Mesenchymal stem cell (in vitro differentiated cells and primary cell): ENCODE data around the gene DOK5.

Experiments
- DNase-seq: peaks from one replicate; pipeline ENCODE4 v3.0.0-alpha.2; 2013
- H2AFZ ChIP-seq: one replicate; pipeline ENCODE4 v1.6.1; 2013; ENCODE audit warnings: low read depth, mild to moderate bottlenecking, control low read depth, inconsistent platforms, low read length, moderate library complexity
- H2AK5ac ChIP-seq: 2 replicates; pipeline ENCODE4 v1.6.1; 2013; ENCODE audit warnings: low read length, moderate library complexity, mild to moderate bottlenecking, inconsistent platforms; ENCODE audit not compliant: severe bottlenecking
- H2BK120ac ChIP-seq: one replicate; pipeline ENCODE4 v1.6.1; 2013; ENCODE audit warnings: low read depth, mild to moderate bottlenecking, inconsistent platforms, low read length, moderate library complexity
- H2BK12ac ChIP-seq, 2 experiments: one replicate each; pipeline ENCODE4 v1.6.1; 2013; ENCODE audit warnings: inconsistent platforms in 2 of 2, low read length in 2 of 2, mild to moderate bottlenecking in 2 of 2, moderate library complexity in 2 of 2, control low read depth in 1 of 2
- H2BK15ac ChIP-seq: one replicate; pipeline ENCODE4 v1.6.1; 2013; ENCODE audit warnings: mild to moderate bottlenecking, low read depth, inconsistent platforms; ENCODE audit not compliant: poor library complexity, severe bottlenecking
- H2BK5ac ChIP-seq: 2 replicates; pipeline ENCODE4 v1.6.1; 2013; ENCODE audit warnings: low read depth, mild to moderate bottlenecking, low read length, control low read depth, inconsistent platforms; ENCODE audit not compliant: poor library complexity, severe bottlenecking
- H3K14ac ChIP-seq, 2 experiments: one replicate each; pipeline ENCODE4 v1.6.1; 2013; ENCODE audit warnings: inconsistent platforms in 2 of 2, low read length in 2 of 2, control low read depth in 1 of 2, mild to moderate bottlenecking in 1 of 2, moderate library complexity in 1 of 2
- H3K18ac ChIP-seq, 2 experiments: one replicate each; pipeline ENCODE4 v1.6.1; 2013; ENCODE audit warnings: inconsistent platforms in 2 of 2, low read length in 2 of 2, control low read depth in 1 of 2, low read depth in 1 of 2, mild to moderate bottlenecking in 1 of 2
- H3K23ac ChIP-seq, 2 experiments: one replicate each; pipeline ENCODE4 v1.6.1; 2013; ENCODE audit warnings: inconsistent platforms in 2 of 2, low read length in 2 of 2, mild to moderate bottlenecking in 2 of 2, moderate library complexity in 2 of 2, control low read depth in 1 of 2
- H3K27ac ChIP-seq: 2 replicates; pipeline ENCODE4 v1.5.1; 2013; ENCODE audit warnings: mild to moderate bottlenecking, moderate library complexity, low read length, control low read depth, inconsistent platforms; ENCODE audit not compliant: poor library complexity, severe bottlenecking
- H3K27me3 ChIP-seq, 2 experiments: 2 replicates each; pipeline versions ENCODE4 v1.6.1 to v1.7.0; 2013; ENCODE audit warnings: low read length in 2 of 2, mild to moderate bottlenecking in 2 of 2, moderate library complexity in 2 of 2, control low read depth in 1 of 2, inconsistent platforms in 1 of 2; ENCODE audit not compliant: control insufficient read depth in 1 of 2, insufficient read depth in 1 of 2
- H3K36me3 ChIP-seq, 2 experiments: 2 replicates each; pipeline versions ENCODE4 v1.6.1 to v1.7.0; 2013; ENCODE audit warnings: low read length in 2 of 2, control low read depth in 1 of 2, inconsistent platforms in 1 of 2, low read depth in 1 of 2, mild to moderate bottlenecking in 1 of 2; ENCODE audit not compliant: insufficient read depth in 2 of 2, control insufficient read depth in 1 of 2
- H3K4ac ChIP-seq, 2 experiments: one replicate each; pipeline ENCODE4 v1.6.1; 2013; ENCODE audit warnings: inconsistent platforms in 2 of 2, low read length in 2 of 2, mild to moderate bottlenecking in 2 of 2, moderate library complexity in 2 of 2, control low read depth in 1 of 2, low read depth in 1 of 2
- H3K4me1 ChIP-seq: 2 replicates; pipeline ENCODE4 v1.6.1; 2013; ENCODE audit warnings: low read depth, low read length, control low read depth; ENCODE audit not compliant: control insufficient read depth, insufficient read depth
- H3K4me2 ChIP-seq: 2 replicates; pipeline ENCODE4 v1.6.1; 2013; ENCODE audit warnings: low read length, mild to moderate bottlenecking, inconsistent platforms; ENCODE audit not compliant: poor library complexity, severe bottlenecking
- H3K4me3 ChIP-seq, 2 experiments: 2 replicates each; pipeline versions ENCODE4 v1.5.1 to v1.7.0; 2013; ENCODE audit warnings: low read length in 2 of 2, mild to moderate bottlenecking in 2 of 2, control low read depth in 1 of 2, low read depth in 1 of 2; ENCODE audit not compliant: insufficient read depth in 1 of 2
- H3K79me1 ChIP-seq: replicated peaks from 2 replicates; pipeline ENCODE4 v1.6.1; 2013; ENCODE audit warnings: mild to moderate bottlenecking, control low read depth, low read length, inconsistent platforms; ENCODE audit not compliant: poor library complexity, severe bottlenecking
- H3K9ac ChIP-seq: 2 replicates; pipeline ENCODE4 v1.7.0; 2013; ENCODE audit warnings: mild to moderate bottlenecking, low read length, moderate library complexity
- H3K9me3 ChIP-seq: 2 replicates; pipeline ENCODE4 v1.7.0; 2013; ENCODE audit warnings: mild to moderate bottlenecking, low read length; ENCODE audit not compliant: control insufficient read depth
- H4K8ac ChIP-seq: one replicate; pipeline ENCODE4 v1.6.1; 2013; ENCODE audit warnings: inconsistent platforms, mild to moderate bottlenecking, low read length, moderate library complexity
- H4K91ac ChIP-seq: one replicate; pipeline ENCODE4 v1.6.1; 2013; ENCODE audit warnings: mild to moderate bottlenecking, low read length, inconsistent platforms
- WGBS: methylation state at CpG from one replicate; pipeline ENCODE4 v1.1.7; 2013; ENCODE audit warnings: mixed read lengths; 5-methylcytosine and 5-hydroxymethylcytosine counted together

The DOK5 gene

GRCh38 chr20:54619181-54619580 lies 143.8 kb downstream of the DOK5 start:
- H3K14ac ChIP-seq = no peak overlapping the region
- no peak overlapping the region for H3K4ac ChIP-seq
- H2BK12ac ChIP-seq = no peak overlapping the region
- H2BK120ac ChIP-seq = no peak overlapping the region
- no peak overlapping the region for H3K4me2 ChIP-seq
- 69% methylated on average over 7 of the region's 7 CpGs for WGBS
- no peak overlapping the region for H3K27ac ChIP-seq
- H3K27me3 ChIP-seq = no peaks in the 10 kb centered on the region
- no peaks in the 10 kb centered on the region for H3K4me1 ChIP-seq
- H2AK5ac ChIP-seq = no peak overlapping the region
- H4K8ac ChIP-seq = no peak overlapping the region
- H3K18ac ChIP-seq = no peak overlapping the region
- H3K9ac ChIP-seq = no peak overlapping the region
- no peak overlapping the region for H2BK5ac ChIP-seq
- H3K9me3 ChIP-seq = no peaks in the 10 kb centered on the region
- no peak overlapping the region for H2BK15ac ChIP-seq
- H3K23ac ChIP-seq = no peak overlapping the region
- H3K79me1 ChIP-seq = no peaks in the 10 kb centered on the region
- H3K4me3 ChIP-seq = no peak overlapping the region
- no peak for DNase-seq
- H4K91ac ChIP-seq = no peak overlapping the region
- no peak overlapping the region for H2AFZ ChIP-seq
- peaks cover 0 to 2% of the 10 kb centered on the region in 2 experiments for H3K36me3 ChIP-seq

DNA sequence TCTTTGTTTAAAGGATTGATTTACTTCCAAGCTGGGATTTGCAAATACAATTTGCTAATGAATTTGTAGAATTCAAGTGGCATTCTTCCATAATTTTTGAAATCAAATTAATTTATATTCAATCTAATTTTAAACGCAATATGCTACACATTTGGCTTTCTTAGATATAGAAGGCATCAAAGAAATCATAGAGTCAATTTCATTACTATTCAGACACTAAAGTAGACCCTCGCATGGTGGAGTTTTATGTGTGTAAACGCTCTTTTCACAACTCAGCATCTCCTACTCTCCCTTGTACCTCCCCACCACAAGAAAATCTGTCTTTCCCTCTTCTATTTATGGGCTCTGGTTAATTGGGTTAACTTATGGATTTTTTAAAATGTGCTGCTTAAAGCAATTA lies 144.3 kb downstream of the DOK5 start:
- Histone ChIP-seq H3K27me3 (no peaks in the 10 kb centered on the region), H3K4me1 (no peaks in the 10 kb centered on the region), H3K18ac (no peak overlapping the region), H2AFZ (no peak overlapping the region), H3K36me3 (no peaks in the 10 kb centered on the region), H3K4me3 (no peak overlapping the region), H3K9me3 (no peaks in the 10 kb centered on the region), H3K14ac (no peak overlapping the region), H2BK120ac (no peak overlapping the region), H2BK15ac (no peak overlapping the region), H3K4me2 (no peak overlapping the region), H2AK5ac (no peak overlapping the region), H3K4ac (no peak overlapping the region), H2BK5ac (no peak overlapping the region), H3K79me1 (no peaks in the 10 kb centered on the region), H4K8ac (no peak overlapping the region), H4K91ac (no peak overlapping the region), H2BK12ac (no peak overlapping the region), H3K9ac (no peak overlapping the region), H3K23ac (no peak overlapping the region), H3K27ac (no peak overlapping the region)
- DNase-seq = no peak
- WGBS = 90% methylated on average over 2 of the region's 3 CpGs

DNA sequence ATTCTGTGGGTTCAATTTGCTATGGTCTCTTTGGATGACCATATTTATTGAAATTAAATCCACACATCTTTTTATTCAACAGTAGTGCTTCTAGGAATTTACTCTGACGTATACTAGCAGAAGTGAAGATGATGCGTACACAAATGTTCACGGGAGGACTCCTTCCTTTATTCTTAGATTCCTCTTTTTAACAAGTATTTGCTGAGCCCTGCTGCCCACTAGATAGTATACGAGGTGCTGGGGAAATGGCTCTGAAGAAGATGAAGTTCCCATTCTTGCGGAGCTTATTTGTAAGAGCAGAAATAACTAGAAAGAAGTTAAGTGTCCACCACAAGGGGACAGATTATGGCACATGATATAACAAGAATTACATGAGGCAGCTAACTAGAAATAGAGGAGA lies 145.2 kb downstream of the DOK5 start:
- no peak overlapping the region for H3K4ac ChIP-seq
- no peak overlapping the region for H3K14ac ChIP-seq
- no peaks in the 10 kb centered on the region for H3K27me3 ChIP-seq
- no peak overlapping the region for H3K27ac ChIP-seq
- no peak overlapping the region for H3K18ac ChIP-seq
- H2BK15ac ChIP-seq = no peak overlapping the region
- no peak overlapping the region for H4K91ac ChIP-seq
- no peak overlapping the region for H2BK120ac ChIP-seq
- no peak overlapping the region for H3K4me2 ChIP-seq
- no peak overlapping the region for H3K23ac ChIP-seq
- no peaks in the 10 kb centered on the region for H3K9me3 ChIP-seq
- no peak overlapping the region for H3K4me3 ChIP-seq
- H3K79me1 ChIP-seq = no peaks in the 10 kb centered on the region
- 82% methylated on average over 5 of the region's 5 CpGs for WGBS
- H3K36me3 ChIP-seq = no peaks in the 10 kb centered on the region
- no peaks in the 10 kb centered on the region for H3K4me1 ChIP-seq
- no peak overlapping the region for H3K9ac ChIP-seq
- H2AK5ac ChIP-seq = no peak overlapping the region
- H2BK12ac ChIP-seq = no peak overlapping the region
- no peak overlapping the region for H2BK5ac ChIP-seq
- no peak overlapping the region for H2AFZ ChIP-seq
- no peak for DNase-seq
- no peak overlapping the region for H4K8ac ChIP-seq

DNA sequence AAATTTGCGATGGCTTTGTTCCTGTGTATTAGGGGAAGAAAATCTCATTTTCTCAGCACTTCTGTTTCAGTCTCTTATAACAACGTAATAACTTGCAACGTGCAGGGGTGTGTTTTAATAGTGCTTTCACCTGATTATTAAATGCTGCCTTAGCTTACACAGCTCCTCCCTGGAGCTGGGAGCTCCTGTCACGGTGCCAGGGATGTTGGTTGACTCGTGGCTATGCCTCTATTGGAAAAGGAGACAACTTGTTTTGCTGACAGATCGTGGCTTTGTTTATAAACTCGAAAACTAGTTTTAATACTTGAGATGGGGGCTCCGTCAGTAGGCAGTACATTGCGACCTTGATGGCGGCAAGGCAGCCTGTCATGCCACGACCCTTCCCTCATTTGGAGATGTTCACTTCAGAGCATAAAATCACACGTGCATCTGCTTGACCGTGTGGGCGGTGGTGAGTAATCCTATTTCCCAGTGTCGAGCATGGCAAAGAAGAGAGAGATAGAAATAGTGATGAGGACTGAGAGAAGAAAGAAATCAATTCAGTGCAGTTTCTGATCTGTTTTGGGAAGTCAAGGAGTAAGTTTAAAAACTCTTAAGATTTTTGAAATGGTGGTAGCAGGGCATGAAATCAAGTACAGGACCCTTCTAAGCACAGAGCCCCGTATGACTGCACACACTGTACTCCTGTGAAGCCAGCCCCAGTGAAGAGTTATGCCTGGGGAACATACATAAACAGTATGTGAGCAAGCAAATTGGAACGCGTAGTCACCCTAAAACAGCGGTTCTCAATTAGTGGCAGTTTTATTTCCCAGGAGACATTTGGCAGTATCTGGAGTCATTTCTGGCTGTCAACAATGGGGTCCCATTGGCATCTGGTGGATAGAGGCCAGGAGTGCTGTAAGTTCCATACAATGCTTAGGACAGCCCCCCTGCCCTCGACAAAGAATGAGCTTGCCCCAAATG lies 147.2 kb downstream of the DOK5 start:
- Histone ChIP-seq H2AK5ac (no peak overlapping the region), H3K27ac (no peak overlapping the region), H3K4me3 (no peak overlapping the region), H3K4me2 (no peak overlapping the region), H3K27me3 (no peaks in the 10 kb centered on the region), H2BK12ac (no peak overlapping the region), H2BK120ac (no peak overlapping the region), H3K36me3 (peaks cover 0 to under 1% of the 10 kb centered on the region in 2 experiments), H3K14ac (no peak overlapping the region), H2AFZ (no peak overlapping the region), H2BK15ac (no peak overlapping the region), H3K4ac (no peak overlapping the region), H2BK5ac (no peak overlapping the region), H3K4me1 (no peaks in the 10 kb centered on the region), H4K91ac (no peak overlapping the region), H3K9me3 (no peaks in the 10 kb centered on the region), H4K8ac (no peak overlapping the region), H3K79me1 (no peaks in the 10 kb centered on the region), H3K18ac (no peak overlapping the region), H3K23ac (no peak overlapping the region), H3K9ac (no peak overlapping the region)
- WGBS = 79% methylated on average over 20 of the region's 20 CpGs
- no peak for DNase-seq
